ENCODE results near the gene SLA2. TPM values are rescaled to one million over a fixed set of nuclear protein-coding genes. Genes with fewer than 3 reads are reported as not detected.
A peak's percentile ranks its signal among the peaks of the same experiment; 100 is the strongest.
"Not testable (repeated sequence)": the region's sequence is repeated elsewhere in the genome, so short reads cannot be mapped to it uniquely, and the experiment has no call there.

SLA2 gene, protein sequence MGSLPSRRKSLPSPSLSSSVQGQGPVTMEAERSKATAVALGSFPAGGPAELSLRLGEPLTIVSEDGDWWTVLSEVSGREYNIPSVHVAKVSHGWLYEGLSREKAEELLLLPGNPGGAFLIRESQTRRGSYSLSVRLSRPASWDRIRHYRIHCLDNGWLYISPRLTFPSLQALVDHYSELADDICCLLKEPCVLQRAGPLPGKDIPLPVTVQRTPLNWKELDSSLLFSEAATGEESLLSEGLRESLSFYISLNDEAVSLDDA
- 10 to 100 TPM; 44.1 TPM for total RNA-seq

DNA sequence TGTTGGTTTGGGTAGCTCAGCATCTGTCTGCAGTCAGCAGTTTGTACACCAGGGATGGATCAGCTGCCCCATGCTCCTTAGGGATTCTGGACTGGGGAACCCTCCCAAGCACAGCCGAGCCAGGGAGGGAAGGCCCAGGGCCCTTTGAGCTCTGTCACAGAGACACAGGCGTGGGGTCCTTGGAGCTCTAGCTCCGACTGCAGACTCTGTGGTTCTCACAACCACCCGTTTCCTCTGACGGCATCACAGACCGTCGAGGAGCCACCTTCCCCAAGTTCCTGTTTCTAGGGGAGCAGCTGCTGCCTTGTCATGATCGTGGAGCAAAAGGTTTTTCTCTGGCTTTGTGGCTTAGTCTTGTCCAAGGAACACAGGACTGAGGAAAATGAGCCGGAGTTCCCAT, at the start of gene SLA2:
SLA2 (minus strand) TSS at position 199 of the 400 bp plus-strand sequence. CDS start 4,861 bp downstream, outside the sequence.
- intact Hi-C loops (cut with micrococcal nuclease): loop anchor here (2.0 kb wide), 2 partner anchors 15 to 33 kb away; no protein-coding TSS in a partner anchor
- DNase-seq: peak; percentile 83
- Mint-ChIP-seq H3K27me3 (ENCODE audit: low read depth) (no peaks in the 10 kb centered on the region), H3K4me1 (ENCODE audit: low read depth) (peaks cover 45% of the 10 kb centered on the region), H3K9me3 (no peaks in the 10 kb centered on the region), H3K27ac (peak within 1 kb of the TSS; percentile 98), H3K4me3 (peak within 1 kb of the TSS; percentile 97), H3K36me3 (ENCODE audit: low read depth) (peaks cover 27% of the 10 kb centered on the region)
- CTCF ChIA-PET: interaction anchor here (1.0 to 2.1 kb wide), 9 partner anchors 22 to 195 kb away, joined by 3 to 11 read pairs (median 5); partner anchors contain the start of gene RAB5IF

DNA sequence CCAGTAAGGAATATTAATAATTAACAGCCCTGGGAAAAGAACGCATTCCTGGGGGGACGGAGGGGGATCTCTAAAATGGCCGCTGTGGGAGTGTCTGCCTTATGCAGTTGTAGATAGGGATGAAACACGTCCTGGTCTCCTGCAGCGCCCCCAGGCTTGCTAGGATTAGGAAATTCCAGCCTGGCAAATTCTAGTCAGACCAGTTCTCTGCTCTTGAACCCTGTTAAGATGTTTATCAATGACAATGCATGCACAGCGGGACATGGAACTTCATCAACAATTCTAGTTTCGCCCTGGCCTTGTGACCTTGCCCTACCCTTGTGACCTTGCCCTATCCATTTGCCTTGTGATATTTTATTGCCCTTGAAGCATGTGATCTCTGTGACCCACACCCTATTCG, 49.5 kb upstream of the SLA2 start:
- H3K36me3 Mint-ChIP-seq (ENCODE audit: low read depth); H3K27ac Mint-ChIP-seq; H3K4me3 Mint-ChIP-seq; CTCF ChIA-PET; H3K4me1 Mint-ChIP-seq (ENCODE audit: low read depth); DNase-seq; H3K27me3 Mint-ChIP-seq (ENCODE audit: low read depth); intact Hi-C loops (cut with micrococcal nuclease); H3K9me3 Mint-ChIP-seq: not testable (repeated sequence)

DNA sequence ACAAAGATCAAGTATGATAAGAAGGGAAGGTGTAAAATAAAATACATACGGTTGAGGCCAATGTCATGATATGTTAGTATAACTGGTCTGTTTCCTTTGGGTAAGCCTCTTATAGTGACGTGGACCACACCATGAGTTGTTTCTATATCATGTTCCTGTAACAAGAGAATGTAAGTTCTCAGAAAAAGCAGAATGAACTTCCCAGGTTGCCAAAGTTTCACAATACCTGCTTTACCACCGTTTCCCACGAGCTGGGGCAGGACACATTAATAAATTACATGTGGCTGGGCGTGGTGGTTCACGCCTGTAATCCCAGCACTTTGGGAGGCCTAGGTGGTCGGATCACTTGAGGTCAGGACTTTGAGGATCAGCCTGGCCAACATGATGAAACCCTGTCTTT, 42.6 kb upstream of the SLA2 start:
- Mint-ChIP-seq H3K4me1 (ENCODE audit: low read depth) (no peaks in the 10 kb centered on the region), H3K9me3 (no peaks in the 10 kb centered on the region), H3K27me3 (ENCODE audit: low read depth) (no peaks in the 10 kb centered on the region), H3K4me3 (no peak overlapping the region), H3K36me3 (ENCODE audit: low read depth) (no peaks in the 10 kb centered on the region), H3K27ac (no peak overlapping the region)
- CTCF ChIA-PET: interaction anchor here (1.2 kb wide), 1 partner anchor 23 kb away, joined by 3 read pairs; no protein-coding TSS in a partner anchor
- intact Hi-C loops (cut with micrococcal nuclease): no loop called here
- no peak for DNase-seq

DNA sequence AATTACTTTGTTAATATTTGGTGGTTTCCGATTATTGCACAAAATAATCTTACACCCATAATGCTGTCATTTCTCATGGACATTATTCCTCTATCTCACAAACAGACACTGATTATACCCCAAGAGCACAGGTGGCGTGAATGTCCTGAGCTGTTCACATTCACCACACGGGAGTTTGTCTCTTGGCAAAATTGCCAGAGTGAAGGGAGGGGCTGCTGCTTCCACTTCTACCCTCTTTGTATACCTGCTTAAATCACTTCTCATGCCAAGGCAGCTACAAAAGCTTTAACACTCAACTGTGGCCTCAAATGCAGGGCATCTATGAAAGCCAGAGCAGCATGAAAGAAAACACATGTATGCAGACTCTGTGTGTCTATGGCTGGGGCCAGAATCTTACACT, 41.9 kb upstream of the SLA2 start:
- Mint-ChIP-seq H3K9me3 (no peaks in the 10 kb centered on the region), H3K27me3 (ENCODE audit: low read depth) (no peaks in the 10 kb centered on the region), H3K36me3 (ENCODE audit: low read depth) (no peaks in the 10 kb centered on the region), H3K4me3 (no peak overlapping the region), H3K4me1 (ENCODE audit: low read depth) (no peaks in the 10 kb centered on the region), H3K27ac (no peak overlapping the region)
- intact Hi-C loops (cut with micrococcal nuclease): no loop called here
- CTCF ChIA-PET: no interaction called here
- no peak for DNase-seq

DNA sequence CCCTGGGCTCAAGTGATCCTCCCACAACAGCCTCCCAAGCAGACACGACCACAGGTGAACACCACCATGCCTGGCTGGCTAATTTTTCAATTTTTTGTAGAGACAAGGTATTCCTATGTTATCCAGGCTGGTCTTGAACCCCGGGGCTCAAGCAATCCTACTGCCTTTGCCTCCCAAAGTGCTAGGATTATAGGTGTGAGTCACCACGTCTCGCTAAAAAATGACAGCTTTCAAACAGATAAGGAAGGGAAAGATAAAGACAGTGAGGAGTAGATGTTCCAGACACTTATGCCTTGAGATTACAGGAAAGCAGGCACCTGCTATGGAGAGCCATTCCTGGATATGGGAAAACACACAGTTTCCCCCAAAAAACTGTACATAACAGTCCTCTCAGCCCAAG, 40.9 kb upstream of the SLA2 start:
- intact Hi-C loops (cut with micrococcal nuclease): no loop called here
- no peak for DNase-seq
- CTCF ChIA-PET: no interaction called here
- Mint-ChIP-seq H3K4me3 (no peak overlapping the region), H3K27ac (no peak overlapping the region), H3K36me3 (ENCODE audit: low read depth) (peaks cover 4% of the 10 kb centered on the region), H3K9me3 (no peaks in the 10 kb centered on the region), H3K27me3 (ENCODE audit: low read depth) (no peaks in the 10 kb centered on the region), H3K4me1 (ENCODE audit: low read depth) (no peaks in the 10 kb centered on the region)

DNA sequence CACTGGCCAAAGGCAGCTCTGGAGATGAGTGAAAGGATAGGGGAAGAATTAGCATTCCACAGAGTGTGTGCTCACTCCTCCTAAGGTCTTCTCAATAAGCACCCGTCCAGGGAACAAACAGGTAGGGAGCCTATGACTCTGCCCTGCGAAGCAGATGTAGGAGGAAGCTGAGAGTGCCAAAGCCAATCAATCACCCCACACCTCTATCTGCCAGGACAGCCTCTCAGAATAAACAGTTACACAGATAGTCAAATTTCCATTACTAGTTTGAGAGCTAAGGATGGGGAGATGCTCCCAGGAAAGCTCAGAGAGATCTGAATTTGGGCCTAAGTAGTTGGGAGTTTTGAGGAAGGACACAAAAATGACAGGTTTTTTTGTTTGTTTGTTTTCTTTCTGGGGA, 40.5 kb upstream of the SLA2 start:
- Mint-ChIP-seq H3K4me3 (no peak overlapping the region), H3K27ac (no peak overlapping the region), H3K9me3 (no peaks in the 10 kb centered on the region), H3K4me1 (ENCODE audit: low read depth) (no peaks in the 10 kb centered on the region), H3K36me3 (ENCODE audit: low read depth) (peaks cover 4% of the 10 kb centered on the region), H3K27me3 (ENCODE audit: low read depth) (no peaks in the 10 kb centered on the region)
- CTCF ChIA-PET: no interaction called here
- intact Hi-C loops (cut with micrococcal nuclease): no loop called here
- DNase-seq: no peak

DNA sequence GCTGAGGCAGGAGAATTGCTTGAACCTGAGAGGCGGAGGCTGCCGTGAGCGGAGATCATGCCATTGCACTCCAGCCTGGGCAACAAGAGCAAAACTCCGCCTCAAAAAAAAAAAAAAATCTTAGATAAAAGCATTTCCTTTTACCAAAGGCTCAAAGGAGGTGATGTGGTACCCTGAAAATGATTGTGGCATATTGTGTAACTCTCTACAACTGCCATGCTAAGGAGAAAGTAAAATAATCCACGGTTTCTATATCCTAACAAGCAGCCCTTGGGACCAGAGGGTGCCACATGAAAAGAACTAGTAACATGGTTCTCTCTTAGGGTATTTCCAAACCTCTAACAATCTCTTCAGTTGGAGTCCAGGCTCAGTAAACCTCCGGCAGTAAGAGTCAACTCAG, 38.8 kb upstream of the SLA2 start:
- no peaks in the 10 kb centered on the region for H3K9me3 Mint-ChIP-seq
- H3K27ac Mint-ChIP-seq: no peak overlapping the region
- H3K4me1 Mint-ChIP-seq (ENCODE audit: low read depth): no peaks in the 10 kb centered on the region
- no peaks in the 10 kb centered on the region for H3K27me3 Mint-ChIP-seq (ENCODE audit: low read depth)
- no peak for DNase-seq
- intact Hi-C loops (cut with micrococcal nuclease): no loop called here
- no peak overlapping the region for H3K4me3 Mint-ChIP-seq
- peaks cover 4% of the 10 kb centered on the region for H3K36me3 Mint-ChIP-seq (ENCODE audit: low read depth)
- CTCF ChIA-PET: interaction anchor here (1.1 kb wide), 1 partner anchor 70 kb away, joined by 6 read pairs; no protein-coding TSS in a partner anchor

DNA sequence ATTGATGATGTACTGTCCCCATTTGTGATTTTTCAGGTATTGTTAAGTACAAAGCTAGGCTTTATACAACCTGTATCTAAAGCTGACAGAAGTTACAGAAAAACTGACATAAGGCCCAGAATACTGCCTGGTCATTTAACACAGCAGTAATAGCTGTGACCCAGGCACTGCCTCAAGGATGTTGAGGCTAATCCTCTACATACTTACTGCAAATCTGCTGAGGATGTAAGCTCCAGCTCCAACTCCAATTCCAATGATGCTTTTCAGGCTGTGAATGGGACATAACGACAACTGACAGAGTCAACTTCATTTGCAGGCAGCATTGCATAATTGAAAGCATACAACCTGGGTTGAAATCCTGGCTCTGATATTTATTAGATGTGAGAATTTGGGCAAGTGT, 36.3 kb upstream of the SLA2 start:
- Mint-ChIP-seq H3K36me3 (ENCODE audit: low read depth) (peaks cover 6% of the 10 kb centered on the region), H3K9me3 (no peaks in the 10 kb centered on the region), H3K27ac (no peak overlapping the region), H3K4me1 (ENCODE audit: low read depth) (no peaks in the 10 kb centered on the region), H3K4me3 (no peak overlapping the region), H3K27me3 (ENCODE audit: low read depth) (no peaks in the 10 kb centered on the region)
- intact Hi-C loops (cut with micrococcal nuclease): no loop called here
- CTCF ChIA-PET: interaction anchor here (1.1 kb wide), 1 partner anchor 126 kb away, joined by 3 read pairs; no protein-coding TSS in a partner anchor
- no peak for DNase-seq

DNA sequence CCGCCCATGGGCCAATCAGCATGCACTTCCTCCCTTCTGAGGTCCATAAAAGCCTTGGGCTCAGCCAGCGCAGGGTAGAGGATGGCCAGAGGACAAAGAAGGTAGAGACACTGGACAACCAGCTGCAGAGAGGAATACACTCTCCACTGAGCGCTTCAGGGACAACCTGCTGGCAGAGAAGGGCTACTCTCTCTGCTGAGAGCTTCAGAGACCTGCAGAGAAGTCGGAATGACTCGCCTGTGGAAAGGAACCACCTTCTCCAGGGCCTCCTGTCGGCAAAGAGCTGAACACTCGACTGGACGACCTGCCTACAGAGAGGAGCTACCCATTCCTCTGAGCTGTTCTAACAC, 31.4 kb upstream of the SLA2 start:
- no peak for DNase-seq
- CTCF ChIA-PET: no interaction called here
- intact Hi-C loops (cut with micrococcal nuclease): no loop called here
- H3K4me3 Mint-ChIP-seq: no peak overlapping the region
- H3K9me3 Mint-ChIP-seq: no peaks in the 10 kb centered on the region
- H3K27me3 Mint-ChIP-seq (ENCODE audit: low read depth): no peaks in the 10 kb centered on the region
- H3K4me1 Mint-ChIP-seq (ENCODE audit: low read depth): no peaks in the 10 kb centered on the region
- peaks cover 3% of the 10 kb centered on the region for H3K36me3 Mint-ChIP-seq (ENCODE audit: low read depth)
- H3K27ac Mint-ChIP-seq: no peak overlapping the region

DNA sequence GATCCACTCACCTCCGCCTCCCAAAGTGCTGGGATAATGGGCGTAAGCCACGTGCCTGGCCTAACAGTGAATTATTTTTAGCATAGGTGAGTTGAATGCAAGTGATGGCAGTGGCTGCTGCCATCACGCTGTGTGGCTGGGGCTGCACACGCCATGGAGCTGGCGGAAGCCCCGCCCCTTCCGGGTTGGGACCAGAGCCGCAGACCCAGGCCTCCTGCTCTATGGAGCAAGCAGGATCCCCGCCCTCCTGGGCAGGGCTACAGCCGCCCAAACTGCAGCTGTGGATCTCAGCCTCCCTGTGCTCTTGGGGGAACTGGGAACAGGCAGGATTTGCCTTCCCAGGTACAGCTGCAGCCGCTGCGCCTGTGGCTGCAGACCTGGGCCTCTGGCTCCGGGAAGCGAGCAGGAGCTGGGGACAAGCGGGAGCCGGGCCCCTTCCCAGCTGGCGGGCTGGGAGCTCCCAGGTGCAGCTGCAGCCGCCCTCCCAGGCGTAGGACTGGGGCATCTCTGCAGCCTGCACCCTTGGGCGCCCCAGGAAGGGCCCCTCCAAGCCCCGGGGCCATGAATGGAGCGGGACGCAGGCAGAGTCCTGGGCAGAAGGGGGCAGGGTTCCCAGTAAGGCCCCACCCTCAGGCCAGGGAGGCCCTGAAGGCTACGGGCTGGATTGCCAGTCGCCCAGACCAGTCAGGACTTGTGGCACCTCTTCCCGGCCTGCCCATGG, 30.9 kb upstream of the SLA2 start:
- H3K27ac Mint-ChIP-seq: no peak overlapping the region
- no peaks in the 10 kb centered on the region for H3K27me3 Mint-ChIP-seq (ENCODE audit: low read depth)
- no peaks in the 10 kb centered on the region for H3K9me3 Mint-ChIP-seq
- intact Hi-C loops (cut with micrococcal nuclease): no loop called here
- DNase-seq: no peak
- CTCF ChIA-PET: no interaction called here
- H3K4me1 Mint-ChIP-seq (ENCODE audit: low read depth): no peaks in the 10 kb centered on the region
- H3K36me3 Mint-ChIP-seq (ENCODE audit: low read depth): peaks cover 2% of the 10 kb centered on the region
- no peak overlapping the region for H3K4me3 Mint-ChIP-seq

DNA sequence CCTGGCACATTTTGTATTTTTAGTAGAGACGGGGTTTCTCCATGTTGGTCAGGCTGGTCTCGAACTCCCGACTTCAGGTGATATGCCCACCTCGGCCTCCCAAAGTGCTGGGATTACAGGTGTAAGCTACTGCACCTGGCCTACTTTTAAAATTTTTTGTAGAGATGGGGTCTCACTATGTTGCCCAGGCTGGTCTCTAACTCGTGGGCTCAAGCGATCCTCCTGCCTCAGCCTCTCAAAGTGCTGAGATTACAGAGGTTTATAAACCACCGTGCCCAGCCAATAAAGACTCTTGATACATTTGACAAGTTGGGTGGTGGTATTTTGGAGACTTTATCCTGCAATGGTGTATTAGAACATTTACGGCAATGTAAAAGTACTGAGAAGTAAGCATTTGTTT, 29.5 kb upstream of the SLA2 start:
- H3K9me3 Mint-ChIP-seq; H3K27ac Mint-ChIP-seq; H3K36me3 Mint-ChIP-seq (ENCODE audit: low read depth); H3K27me3 Mint-ChIP-seq (ENCODE audit: low read depth); intact Hi-C loops (cut with micrococcal nuclease); DNase-seq; H3K4me3 Mint-ChIP-seq; H3K4me1 Mint-ChIP-seq (ENCODE audit: low read depth): not testable (repeated sequence)
- CTCF ChIA-PET: interaction anchor here (0.7 kb wide), 1 partner anchor 57 kb away, joined by 3 read pairs; no protein-coding TSS in a partner anchor

DNA sequence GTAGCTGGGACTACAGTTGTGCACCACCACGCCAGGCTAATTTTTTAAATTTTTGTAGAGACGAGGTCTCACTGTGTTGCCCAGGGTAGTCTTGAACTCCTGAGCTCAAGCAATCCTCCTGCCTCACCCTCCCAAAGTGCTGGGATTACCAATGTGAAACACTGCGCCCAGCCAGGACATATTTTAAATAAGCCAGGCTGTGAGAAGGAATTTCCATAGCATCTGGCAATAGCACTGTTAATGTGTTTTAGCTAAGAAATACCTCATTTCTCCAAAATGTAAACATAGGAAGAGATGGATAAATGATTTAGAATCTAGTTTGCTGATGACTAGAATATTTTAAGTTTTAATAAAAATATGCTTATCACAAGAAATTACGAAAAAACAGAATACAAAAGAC, 27.0 kb upstream of the SLA2 start:
- no peaks in the 10 kb centered on the region for H3K9me3 Mint-ChIP-seq
- DNase-seq: no peak
- CTCF ChIA-PET: no interaction called here
- intact Hi-C loops (cut with micrococcal nuclease): no loop called here
- no peak overlapping the region for H3K27ac Mint-ChIP-seq
- no peaks in the 10 kb centered on the region for H3K27me3 Mint-ChIP-seq (ENCODE audit: low read depth)
- no peaks in the 10 kb centered on the region for H3K4me1 Mint-ChIP-seq (ENCODE audit: low read depth)
- H3K4me3 Mint-ChIP-seq: no peak overlapping the region
- H3K36me3 Mint-ChIP-seq (ENCODE audit: low read depth): no peaks in the 10 kb centered on the region

Data from activated naive CD4-positive, alpha-beta T cell treated with anti-CD3 and anti-CD28 coated beads for 36 hours (primary cell).